Heart left ventricle (tissue), 13 donors: ENCODE measurements around the gene GTF3C5.
"Not testable (repeated sequence)": the region's sequence is repeated elsewhere in the genome, so short reads cannot be mapped to it uniquely, and the experiment has no call there.

Experiments
- POLR2A ChIP-seq, 2 donors: fragments of 450-650 bp; IDR thresholded peaks; one replicate each; pipeline ENCODE4 v1.6.1; 2017; ENCODE audit warnings: antibody characterized with exemption in 2 of 2, mild to moderate bottlenecking in 2 of 2, moderate library complexity in 2 of 2
- TF ChIP-seq, protein P1 (sequence below), 12 donors: fragments of 200-600 bp; sonication (generic) in 4 of 12; IDR thresholded peaks; one replicate each; pipeline versions ENCODE4 v1.5.0 to v1.8.0; 2018 to 2022; ENCODE audit warnings: antibody characterized with exemption in 12 of 12, mild to moderate bottlenecking in 5 of 12
- donor health status: ischemic (EF 13 %, LVEDD 7.1; RV severe dilation, severe dysfunction).
- donor health status: DM: no; HTN: yes; CAD: no.
- donor health status: DM: no; HTN: no; CAD: no.
- donor health status: ischemic (EF 25% LVEDD 6.9; RV normal size, moderate dysfunction).
- donor health status: ischemic (EF 25% LVEDD 5.7; RV mildly dilated, moderate dysfunction).
- donor health status: ischemic (EF 35%, LVEDD 5.7; RV mildly dilated, moderate dysfunction).
- donor health status: nonischemic (EF 11% LVEDD 7.7; RV severe dilation, severe dysfunction).
- donor health status: DM: yes; HTN: yes; CAD: no.
- donor health status: PGD.
- donor health status: ischemic (EF 29% LVEDD 5.4; RV normal size, mild dysfunction).
- donor health status: nonischemic (EF 23%, LVEDD 6.1; RV moderate dilation, normal function).

DNA sequence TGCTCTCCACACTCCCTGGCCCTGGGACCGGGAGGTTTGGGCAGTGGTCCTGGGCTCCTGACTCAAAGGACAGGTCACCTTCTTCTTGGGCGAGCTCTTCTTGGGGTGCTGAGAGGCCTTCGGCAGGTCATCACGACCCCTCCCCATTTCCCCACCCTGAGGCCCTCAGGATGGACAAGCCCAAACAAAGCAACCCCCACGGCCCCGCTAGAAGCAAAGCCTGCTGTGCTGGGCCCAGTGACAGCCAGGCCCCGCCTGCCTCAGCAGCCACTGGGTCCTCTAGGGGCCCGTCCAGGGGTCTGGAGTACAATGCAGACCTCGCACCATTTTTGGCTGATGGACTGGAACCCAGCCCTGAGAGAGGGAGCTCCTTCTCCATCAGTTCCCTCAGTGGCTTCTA lies 52.9 kb downstream of the GTF3C5 start:
- TF ChIP-seq, protein P1, sequence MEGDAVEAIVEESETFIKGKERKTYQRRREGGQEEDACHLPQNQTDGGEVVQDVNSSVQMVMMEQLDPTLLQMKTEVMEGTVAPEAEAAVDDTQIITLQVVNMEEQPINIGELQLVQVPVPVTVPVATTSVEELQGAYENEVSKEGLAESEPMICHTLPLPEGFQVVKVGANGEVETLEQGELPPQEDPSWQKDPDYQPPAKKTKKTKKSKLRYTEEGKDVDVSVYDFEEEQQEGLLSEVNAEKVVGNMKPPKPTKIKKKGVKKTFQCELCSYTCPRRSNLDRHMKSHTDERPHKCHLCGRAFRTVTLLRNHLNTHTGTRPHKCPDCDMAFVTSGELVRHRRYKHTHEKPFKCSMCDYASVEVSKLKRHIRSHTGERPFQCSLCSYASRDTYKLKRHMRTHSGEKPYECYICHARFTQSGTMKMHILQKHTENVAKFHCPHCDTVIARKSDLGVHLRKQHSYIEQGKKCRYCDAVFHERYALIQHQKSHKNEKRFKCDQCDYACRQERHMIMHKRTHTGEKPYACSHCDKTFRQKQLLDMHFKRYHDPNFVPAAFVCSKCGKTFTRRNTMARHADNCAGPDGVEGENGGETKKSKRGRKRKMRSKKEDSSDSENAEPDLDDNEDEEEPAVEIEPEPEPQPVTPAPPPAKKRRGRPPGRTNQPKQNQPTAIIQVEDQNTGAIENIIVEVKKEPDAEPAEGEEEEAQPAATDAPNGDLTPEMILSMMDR (IDR thresholded peaks at IDR 0.05), result not testable (repeated sequence)
- not testable (repeated sequence) for TF ChIP-seq POLR2A (IDR thresholded peaks at IDR 0.05)
